HG02571 (cell line): ENCODE measurements around the gene LINS1.

Experiments used
- ATAC-seq: cut with Tn5 transposase; IDR thresholded peaks from one replicate; pipeline ENCODE4 v1.9.1; 2021; ENCODE audit warnings: mild to moderate bottlenecking, moderate library complexity; ENCODE audit not compliant: unreplicated experiment

Gene LINS1

GRCh38 chr15:100602064-100602822 lies at the start of gene LINS1, which contains the start of gene ASB7:
Gene LINS1 (minus strand): TSS chr15:100602184. CDS start chr15:100580842, 21,342 bp downstream.
Gene ASB7 (plus strand): TSS chr15:100602589. CDS start chr15:100612217, 9,628 bp downstream.
- peak; percentile 86 for ATAC-seq

GRCh38 chr15:100651253-100651652 lies 49.3 kb upstream of the LINS1 start:
- ATAC-seq: no peak

- ATAC-seq: no peak
These were observed 48.7 kb upstream of the LINS1 start for GRCh38 chr15:100650685-100651084.

GRCh38 chr15:100648951-100649350 lies 47.0 kb upstream of the LINS1 start:
- ATAC-seq: no peak

- no peak for ATAC-seq
These were observed 43.7 kb upstream of the LINS1 start for GRCh38 chr15:100645671-100646070.

GRCh38 chr15:100642950-100643338 lies 41.0 kb upstream of the LINS1 start:
- ATAC-seq: no peak

GRCh38 chr15:100642213-100642949 lies 40.4 kb upstream of the LINS1 start:
- no peak for ATAC-seq

GRCh38 chr15:100638177-100638730 lies 36.3 kb upstream of the LINS1 start:
- ATAC-seq: no peak

GRCh38 chr15:100635406-100636071 lies 33.6 kb upstream of the LINS1 start:
- no peak for ATAC-seq

- ATAC-seq: no peak
These were observed 31.7 kb upstream of the LINS1 start for GRCh38 chr15:100633763-100634075.

GRCh38 chr15:100631831-100632230 lies 29.8 kb upstream of the LINS1 start:
- ATAC-seq: no peak

- ATAC-seq: no peak
These were observed 26.8 kb upstream of the LINS1 start for GRCh38 chr15:100628746-100629145.

GRCh38 chr15:100627789-100628395 lies 25.9 kb upstream of the LINS1 start:
- ATAC-seq: peak; percentile 54

- no peak for ATAC-seq
These were observed 21.3 kb upstream of the LINS1 start for GRCh38 chr15:100623301-100623700.

GRCh38 chr15:100616700-100617099 lies 14.7 kb upstream of the LINS1 start:
- no peak for ATAC-seq

- no peak for ATAC-seq
These were observed 13.8 kb upstream of the LINS1 start for GRCh38 chr15:100615801-100616200.

GRCh38 chr15:100614918-100615317 lies 12.9 kb upstream of the LINS1 start:
- ATAC-seq: no peak

GRCh38 chr15:100614336-100614735 lies 12.4 kb upstream of the LINS1 start:
- ATAC-seq: no peak

- no peak for ATAC-seq
These were observed 11.2 kb upstream of the LINS1 start for GRCh38 chr15:100613208-100613607.

GRCh38 chr15:100612539-100612938 lies 10.6 kb upstream of the LINS1 start:
- ATAC-seq: no peak

- peak; percentile 34 for ATAC-seq
These were observed 924 bp upstream of the LINS1 start for GRCh38 chr15:100602823-100603393.
